Measurements from ENCODE around the gene RRN3.
"Not testable (repeated sequence)": the region's sequence is repeated elsewhere in the genome, so short reads cannot be mapped to it uniquely, and the experiment has no call there.

Gene RRN3

GRCh38 chr16:15073101-15073500 lies 21.0 kb downstream of the RRN3 start:
- Histone ChIP-seq H3K18ac (ENCODE audit: low read length) (no peak overlapping the region), H3K4me1 (ENCODE audit: control insufficient read depth in 2 of 2, insufficient read depth in 1 of 2, low read depth in 1 of 2, low read length in 2 of 2) (no peaks in the 10 kb centered on the region), H3K9ac (ENCODE audit: low read depth, low read length, poor library complexity) (no peak overlapping the region), H3K14ac (ENCODE audit: low read length) (no peak overlapping the region), H2AK5ac (ENCODE audit: low read depth, low read length) (no peak overlapping the region), H3K4ac (ENCODE audit: low read length) (no peak overlapping the region), H3K9me3 (replicated peaks in 1 of 2; ENCODE audit: control insufficient read depth in 2 of 2, insufficient read depth in 1 of 2, low read depth in 1 of 2, low read length in 2 of 2) (no peaks in the 10 kb centered on the region), H3K23ac (ENCODE audit: low read depth, low read length, poor library complexity) (no peak overlapping the region), H4K91ac (ENCODE audit: low read depth, low read length, poor library complexity) (no peak overlapping the region), H3K27me3 (ENCODE audit: control insufficient read depth in 3 of 3, insufficient read depth in 3 of 3, low read depth in 1 of 3, low read length in 3 of 3) (no peaks in the 10 kb centered on the region), H3K27ac (replicated peaks; ENCODE audit: low read length) (no peak overlapping the region), H3K36me3 (replicated peaks in 1 of 2; ENCODE audit: control insufficient read depth in 2 of 2, insufficient read depth in 2 of 2, low read length in 2 of 2) (peaks cover 14 to 74% of the 10 kb centered on the region in 2 donors), H4K8ac (ENCODE audit: low read depth, low read length) (no peak overlapping the region), H3K4me3 (ENCODE audit: low read length in 2 of 2) (no peak overlapping the region), H2BK12ac (ENCODE audit: low read length) (no peak overlapping the region), H2BK15ac (ENCODE audit: low read length) (no peak overlapping the region), H3K79me1 (ENCODE audit: low read depth, low read length) (no peaks in the 10 kb centered on the region), H2AFZ (ENCODE audit: low read length) (no peak overlapping the region), H2BK5ac (ENCODE audit: low read length) (no peak overlapping the region), H2BK120ac (ENCODE audit: low read depth, low read length) (no peak overlapping the region), H3K4me2 (ENCODE audit: insufficient read depth, low read length, poor library complexity, severe bottlenecking) (no peak overlapping the region)
- DNase-seq (ENCODE audit: low spot score) = no peak
- WGBS, 2 donors (ENCODE audit: extremely low coverage in 2 of 2, insufficient read length in 2 of 2, insufficient replicate concordance in 1 of 2) = no CpG with 5 or more reads among the region's 6 CpGs

GRCh38 chr16:15071916-15072769 lies 21.9 kb downstream of the RRN3 start:
- H3K79me1 ChIP-seq (ENCODE audit: low read depth, low read length); H3K4me1 ChIP-seq (ENCODE audit: control insufficient read depth in 2 of 2, insufficient read depth in 1 of 2, low read depth in 1 of 2, low read length in 2 of 2); H2AK5ac ChIP-seq (ENCODE audit: low read depth, low read length); H2AFZ ChIP-seq (ENCODE audit: low read length); H3K27ac ChIP-seq (replicated peaks; ENCODE audit: low read length); H3K23ac ChIP-seq (ENCODE audit: low read depth, low read length, poor library complexity); H4K91ac ChIP-seq (ENCODE audit: low read depth, low read length, poor library complexity); H2BK12ac ChIP-seq (ENCODE audit: low read length); H3K4me2 ChIP-seq (ENCODE audit: insufficient read depth, low read length, poor library complexity, severe bottlenecking); H3K18ac ChIP-seq (ENCODE audit: low read length); H2BK15ac ChIP-seq (ENCODE audit: low read length); H3K9me3 ChIP-seq (replicated peaks in 1 of 2; ENCODE audit: control insufficient read depth in 2 of 2, insufficient read depth in 1 of 2, low read depth in 1 of 2, low read length in 2 of 2); H3K4ac ChIP-seq (ENCODE audit: low read length); H2BK5ac ChIP-seq (ENCODE audit: low read length); H3K4me3 ChIP-seq (ENCODE audit: low read length in 2 of 2); H3K14ac ChIP-seq (ENCODE audit: low read length); H4K8ac ChIP-seq (ENCODE audit: low read depth, low read length); H3K9ac ChIP-seq (ENCODE audit: low read depth, low read length, poor library complexity); H3K27me3 ChIP-seq (ENCODE audit: control insufficient read depth in 3 of 3, insufficient read depth in 3 of 3, low read depth in 1 of 3, low read length in 3 of 3); DNase-seq (ENCODE audit: low spot score); H2BK120ac ChIP-seq (ENCODE audit: low read depth, low read length): not testable (repeated sequence)
- WGBS, 2 donors (ENCODE audit: extremely low coverage in 2 of 2, insufficient read length in 2 of 2, insufficient replicate concordance in 1 of 2) = no CpG with 5 or more reads among the region's 16 CpGs
- H3K36me3 ChIP-seq (replicated peaks in 1 of 2; ENCODE audit: control insufficient read depth in 2 of 2, insufficient read depth in 2 of 2, low read length in 2 of 2) = peaks cover 14 to 72% of the 10 kb centered on the region in 2 donors

- H3K4me1 ChIP-seq (ENCODE audit: control insufficient read depth in 2 of 2, insufficient read depth in 1 of 2, low read depth in 1 of 2, low read length in 2 of 2); H3K27me3 ChIP-seq (ENCODE audit: control insufficient read depth in 3 of 3, insufficient read depth in 3 of 3, low read depth in 1 of 3, low read length in 3 of 3); H2BK15ac ChIP-seq (ENCODE audit: low read length); H2BK120ac ChIP-seq (ENCODE audit: low read depth, low read length); H3K4me3 ChIP-seq (ENCODE audit: low read length in 2 of 2); H4K91ac ChIP-seq (ENCODE audit: low read depth, low read length, poor library complexity); DNase-seq (ENCODE audit: low spot score); H2BK5ac ChIP-seq (ENCODE audit: low read length); H4K8ac ChIP-seq (ENCODE audit: low read depth, low read length); H3K9me3 ChIP-seq (replicated peaks in 1 of 2; ENCODE audit: control insufficient read depth in 2 of 2, insufficient read depth in 1 of 2, low read depth in 1 of 2, low read length in 2 of 2); H2AK5ac ChIP-seq (ENCODE audit: low read depth, low read length); H3K18ac ChIP-seq (ENCODE audit: low read length); H3K14ac ChIP-seq (ENCODE audit: low read length); H3K27ac ChIP-seq (replicated peaks; ENCODE audit: low read length); H2BK12ac ChIP-seq (ENCODE audit: low read length); H3K4ac ChIP-seq (ENCODE audit: low read length); H3K23ac ChIP-seq (ENCODE audit: low read depth, low read length, poor library complexity); H3K79me1 ChIP-seq (ENCODE audit: low read depth, low read length); H3K9ac ChIP-seq (ENCODE audit: low read depth, low read length, poor library complexity); H2AFZ ChIP-seq (ENCODE audit: low read length); H3K4me2 ChIP-seq (ENCODE audit: insufficient read depth, low read length, poor library complexity, severe bottlenecking): not testable (repeated sequence)
- peaks cover 14 to 66% of the 10 kb centered on the region in 2 donors for H3K36me3 ChIP-seq (replicated peaks in 1 of 2; ENCODE audit: control insufficient read depth in 2 of 2, insufficient read depth in 2 of 2, low read length in 2 of 2)
- WGBS, 2 donors (ENCODE audit: extremely low coverage in 2 of 2, insufficient read length in 2 of 2, insufficient replicate concordance in 1 of 2) = no CpG with 5 or more reads among the region's 4 CpGs
Measured at GRCh38 chr16:15071013-15071412, 23.1 kb downstream of the RRN3 start.

GRCh38 chr16:15066690-15067089 lies 27.4 kb downstream of the RRN3 start:
- H3K4me2 ChIP-seq (ENCODE audit: insufficient read depth, low read length, poor library complexity, severe bottlenecking); H3K27me3 ChIP-seq (ENCODE audit: control insufficient read depth in 3 of 3, insufficient read depth in 3 of 3, low read depth in 1 of 3, low read length in 3 of 3); H3K9me3 ChIP-seq (replicated peaks in 1 of 2; ENCODE audit: control insufficient read depth in 2 of 2, insufficient read depth in 1 of 2, low read depth in 1 of 2, low read length in 2 of 2); H3K4me1 ChIP-seq (ENCODE audit: control insufficient read depth in 2 of 2, insufficient read depth in 1 of 2, low read depth in 1 of 2, low read length in 2 of 2); H2BK15ac ChIP-seq (ENCODE audit: low read length); H3K9ac ChIP-seq (ENCODE audit: low read depth, low read length, poor library complexity); H2BK120ac ChIP-seq (ENCODE audit: low read depth, low read length); H2AK5ac ChIP-seq (ENCODE audit: low read depth, low read length); H4K8ac ChIP-seq (ENCODE audit: low read depth, low read length); H3K18ac ChIP-seq (ENCODE audit: low read length); H2BK5ac ChIP-seq (ENCODE audit: low read length); H2AFZ ChIP-seq (ENCODE audit: low read length); H3K23ac ChIP-seq (ENCODE audit: low read depth, low read length, poor library complexity); H3K14ac ChIP-seq (ENCODE audit: low read length); H2BK12ac ChIP-seq (ENCODE audit: low read length); H3K4me3 ChIP-seq (ENCODE audit: low read length in 2 of 2); DNase-seq (ENCODE audit: low spot score); H4K91ac ChIP-seq (ENCODE audit: low read depth, low read length, poor library complexity); H3K79me1 ChIP-seq (ENCODE audit: low read depth, low read length); H3K4ac ChIP-seq (ENCODE audit: low read length); H3K27ac ChIP-seq (replicated peaks; ENCODE audit: low read length): not testable (repeated sequence)
- WGBS, 2 donors (ENCODE audit: extremely low coverage in 2 of 2, insufficient read length in 2 of 2, insufficient replicate concordance in 1 of 2) = no CpG with 5 or more reads among the region's 8 CpGs
- peaks cover 9 to 61% of the 10 kb centered on the region in 2 donors for H3K36me3 ChIP-seq (replicated peaks in 1 of 2; ENCODE audit: control insufficient read depth in 2 of 2, insufficient read depth in 2 of 2, low read length in 2 of 2)

Data from neuronal stem cell (in vitro differentiated cells).